ENCODE measurements around the gene UBAP2L.
"Not testable (repeated sequence)": the region's sequence is repeated elsewhere in the genome, so short reads cannot be mapped to it uniquely, and the experiment has no call there.

GRCh38 chr1:154309136-154309535 lies 88.4 kb downstream of the UBAP2L start:
- not testable (repeated sequence) for TF ChIP-seq CTCF, POLR2A, POLR2AphosphoS5, EP300 (IDR thresholded peaks at IDR 0.05)

All from gastroesophageal sphincter (tissue), 3 donors.